ENCODE data around the gene UAP1. TPM values are rescaled to one million over a fixed set of nuclear protein-coding genes. Genes with fewer than 3 reads are reported as not detected.

The UAP1 gene
- total RNA-seq, 1 experiment from 2014 or later = 137 TPM

DNA sequence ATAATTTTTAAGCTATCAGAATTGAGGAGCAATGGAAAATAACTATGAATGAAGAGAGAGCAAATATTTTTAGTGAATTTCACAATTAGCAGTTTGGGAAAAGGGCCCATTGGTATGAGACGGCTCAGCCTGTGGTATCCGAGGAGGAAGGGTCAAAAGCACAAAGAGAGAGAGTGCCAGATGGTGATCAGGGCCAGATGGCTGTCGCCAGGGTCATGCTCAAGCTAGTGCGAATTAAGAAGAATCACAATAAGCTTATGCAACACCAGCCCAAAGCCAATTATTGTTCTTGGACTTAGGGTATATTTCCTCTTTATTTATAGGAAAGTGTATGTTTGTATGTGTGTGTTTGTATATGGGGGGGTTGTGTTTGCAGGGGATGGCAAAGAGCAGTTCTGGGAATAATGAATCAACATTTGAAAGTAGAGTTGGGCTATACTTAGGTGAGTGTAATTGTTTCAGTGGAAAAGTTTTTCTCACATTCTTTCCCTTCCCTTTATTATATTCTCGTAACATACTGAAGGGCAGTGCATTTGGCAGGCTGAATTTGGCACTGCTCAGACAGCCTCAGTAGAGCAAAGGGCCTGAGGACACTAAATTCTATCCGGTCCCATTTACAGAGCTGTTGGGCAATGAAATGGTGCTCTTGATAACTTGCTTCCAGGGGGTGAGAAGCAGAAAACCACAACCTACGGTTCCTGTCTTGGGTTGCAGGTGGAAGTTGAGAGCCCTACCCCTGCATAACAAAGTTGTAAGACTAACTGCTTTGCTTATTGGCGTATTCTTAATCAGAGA is 51.3 kb downstream of the UAP1 start:
- DNase-seq (ENCODE audit: low read depth) = no peak

DNA sequence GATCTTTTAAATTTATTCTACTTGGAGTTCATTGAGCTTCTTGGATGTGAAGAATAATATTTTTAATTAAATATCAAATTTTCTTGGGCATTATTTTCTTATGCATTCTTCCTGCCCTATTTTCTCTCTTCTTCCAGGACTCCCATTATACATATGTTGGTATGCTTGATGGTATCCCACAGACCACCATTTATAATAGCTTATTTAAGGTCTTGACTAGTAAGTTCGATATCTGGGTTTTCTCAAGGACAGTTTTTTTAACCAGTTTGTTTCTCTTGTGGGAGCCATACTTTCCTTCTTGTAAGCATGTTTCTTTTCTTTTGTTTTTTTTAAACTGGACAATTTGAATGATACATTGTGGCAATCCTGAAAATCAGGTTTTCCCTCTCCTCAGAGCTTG is 55.3 kb downstream of the UAP1 start:
- no peak for DNase-seq (ENCODE audit: low read depth)

DNA sequence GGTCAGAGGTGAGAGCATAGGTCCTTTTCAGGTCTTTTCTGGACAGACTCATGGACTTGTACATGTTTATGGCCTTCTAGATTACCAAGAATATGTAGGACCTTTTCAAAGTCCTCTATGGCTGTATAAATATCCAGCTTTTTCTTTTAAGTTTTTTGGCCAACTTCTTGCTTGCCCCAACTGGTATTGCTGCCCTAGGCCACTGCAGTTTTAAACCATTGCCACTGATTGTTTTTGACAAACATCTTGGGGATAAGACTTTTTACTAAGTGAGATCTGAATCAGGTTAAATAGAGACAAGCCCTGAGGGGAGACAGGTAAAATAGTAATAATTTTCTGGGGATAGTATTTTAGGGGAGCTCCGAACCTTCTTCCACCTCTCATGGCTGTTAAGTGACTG is 56.0 kb downstream of the UAP1 start:
- DNase-seq (ENCODE audit: low read depth) = no peak

DNA sequence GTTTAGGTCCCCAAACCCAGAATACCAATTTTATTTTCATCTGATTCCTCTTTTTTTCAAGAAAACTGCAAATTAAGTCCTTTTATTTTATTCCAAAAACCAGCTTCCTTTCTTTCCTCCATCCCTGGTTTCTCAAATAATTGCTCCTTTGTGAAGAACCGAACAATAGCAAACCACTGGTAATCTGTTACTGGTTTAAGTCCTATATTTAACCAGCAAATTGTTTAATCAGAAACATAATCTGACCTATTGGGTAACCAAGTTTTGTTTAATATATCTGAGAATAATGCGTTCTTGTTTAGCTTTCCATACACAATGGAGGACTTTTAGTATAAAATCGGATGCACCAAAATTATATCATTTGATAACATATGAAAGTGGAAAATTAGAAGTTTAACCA is 57.6 kb downstream of the UAP1 start:
- DNase-seq (ENCODE audit: low read depth) = no peak

DNA sequence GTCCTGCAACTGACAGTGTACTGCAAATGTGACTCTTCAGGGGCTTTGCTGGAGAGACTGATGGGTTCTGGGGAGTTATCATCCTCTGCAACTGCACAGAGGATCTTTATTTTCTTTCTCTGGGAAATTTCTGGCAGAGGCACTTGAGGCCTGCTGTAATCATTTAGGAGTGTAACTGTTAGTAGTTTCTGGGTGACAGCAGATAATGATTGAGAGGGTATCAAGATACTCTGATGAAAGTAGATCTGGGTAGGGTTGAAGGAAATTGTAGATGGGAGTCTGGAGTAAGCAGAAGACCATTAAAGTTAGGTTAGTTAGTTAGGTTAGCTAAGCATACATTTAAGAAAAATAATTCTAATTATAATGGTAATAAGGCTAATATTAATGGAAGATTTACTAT is 59.7 kb downstream of the UAP1 start:
- no peak for DNase-seq (ENCODE audit: low read depth)

DNA sequence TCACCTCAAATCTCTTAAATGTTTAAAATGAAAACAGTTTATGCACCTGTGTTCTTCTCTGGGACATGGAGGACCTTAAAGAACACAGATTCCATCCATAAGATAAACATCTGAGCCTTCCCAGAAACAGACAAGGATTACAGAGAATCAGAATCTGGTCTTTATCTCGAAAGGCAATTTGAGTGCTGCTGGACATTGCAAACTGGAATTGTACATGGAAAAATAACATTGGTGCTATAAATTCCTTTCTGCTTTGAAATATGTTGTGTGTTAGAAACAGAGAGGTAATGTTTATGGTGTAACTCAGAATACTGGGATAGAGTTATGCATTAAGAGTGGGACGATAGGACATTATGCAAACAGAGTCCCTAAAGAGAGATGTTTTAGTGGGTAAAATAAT is 64.2 kb downstream of the UAP1 start:
- DNase-seq (ENCODE audit: low read depth) = no peak

DNA sequence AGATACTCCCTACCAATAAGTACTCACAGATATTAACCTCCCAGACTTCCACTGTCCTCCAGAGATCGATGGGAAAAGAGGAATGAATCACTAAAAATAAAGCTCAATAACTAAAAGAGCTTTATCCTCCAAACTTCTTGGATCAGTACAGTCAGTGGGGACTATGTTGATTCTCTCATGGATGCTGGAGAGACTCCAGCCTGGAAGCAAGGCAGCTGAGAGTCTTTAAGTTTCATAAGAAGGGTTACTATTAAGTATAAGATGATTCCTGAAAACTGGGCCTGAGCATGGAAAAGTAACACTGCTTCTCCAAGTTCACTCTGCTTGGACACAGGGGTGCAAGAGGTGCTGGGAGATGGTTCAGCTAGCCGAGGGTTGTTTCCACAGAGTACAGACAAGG is 64.6 kb downstream of the UAP1 start:
- no peak for DNase-seq (ENCODE audit: low read depth)

DNA sequence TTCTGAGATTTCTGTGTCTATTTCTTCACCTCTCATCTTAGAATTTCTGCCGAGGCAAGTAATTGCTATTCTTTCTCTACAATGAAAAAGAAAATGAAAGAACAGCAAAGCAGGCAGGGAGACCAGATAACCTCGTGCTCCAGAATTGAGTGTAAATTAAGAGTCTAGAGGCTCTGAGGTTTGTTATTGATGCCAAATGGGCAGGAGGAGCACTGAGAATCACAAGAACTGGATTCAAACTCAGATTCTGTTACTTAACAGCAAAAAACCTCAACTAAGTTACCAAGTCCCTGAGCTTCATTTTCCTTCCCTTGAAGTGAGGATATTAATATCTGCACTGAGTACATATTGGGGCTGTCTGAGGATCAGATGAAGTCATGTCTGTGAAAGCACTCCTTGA is 65.2 kb downstream of the UAP1 start:
- DNase-seq (ENCODE audit: low read depth) = no peak

DNA sequence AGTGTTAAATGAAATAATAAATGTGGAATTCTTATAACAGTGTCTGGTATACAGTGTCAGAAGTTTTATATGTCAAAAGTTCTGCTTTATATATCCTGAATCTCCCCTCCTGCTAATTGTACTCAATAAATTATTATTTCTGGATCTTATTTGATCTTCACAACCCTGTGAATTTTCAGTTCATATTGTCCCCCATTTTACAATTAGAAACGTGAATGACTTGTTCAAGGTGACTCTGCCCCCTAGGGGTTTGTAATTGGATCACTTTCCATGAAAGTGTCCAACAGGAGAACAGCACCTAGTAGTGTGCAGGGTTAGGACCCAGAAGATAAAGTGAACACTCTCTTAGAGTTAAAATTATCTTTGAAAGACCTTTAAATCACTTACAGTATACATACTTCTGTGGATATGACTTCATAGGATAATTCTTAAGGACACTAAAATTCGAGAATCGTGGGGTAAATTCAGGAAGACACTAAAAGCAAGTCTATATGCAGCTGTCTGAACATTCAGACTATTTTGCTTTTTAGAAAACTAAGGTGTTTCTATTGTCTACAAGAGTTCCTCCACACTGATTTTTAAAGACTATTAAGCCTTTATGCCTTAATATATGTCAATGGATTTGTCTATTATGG is 66.3 kb downstream of the UAP1 start:
- peak; percentile 57 for DNase-seq (ENCODE audit: low read depth)

DNA sequence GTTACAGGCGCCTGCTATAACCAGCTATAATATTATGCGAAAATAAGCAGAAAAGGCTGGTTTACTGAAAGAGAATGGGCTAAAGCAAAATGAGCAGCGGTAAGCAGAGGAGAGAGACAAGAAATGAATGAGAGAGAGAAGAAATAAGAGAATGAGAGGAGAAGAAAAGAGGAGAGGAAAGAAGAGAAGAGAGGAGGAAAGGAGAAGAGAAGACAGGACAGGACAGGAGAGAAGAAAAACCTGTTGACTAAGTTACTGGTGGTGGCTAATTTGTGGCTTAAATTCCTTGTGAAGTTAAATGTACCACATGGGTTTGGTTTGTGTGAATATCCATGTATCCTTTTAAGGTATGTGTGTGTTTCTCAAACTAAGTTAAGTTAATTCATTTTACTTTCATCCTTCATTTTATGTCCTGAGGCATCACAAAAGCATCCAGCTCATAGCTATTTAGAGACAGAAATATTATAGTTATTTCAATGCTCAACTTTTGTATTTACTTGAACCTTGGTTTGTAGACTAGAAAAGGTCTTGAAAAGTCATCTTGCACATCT is 67.6 kb downstream of the UAP1 start:
- peak; percentile 25 for DNase-seq (ENCODE audit: low read depth)

DNA sequence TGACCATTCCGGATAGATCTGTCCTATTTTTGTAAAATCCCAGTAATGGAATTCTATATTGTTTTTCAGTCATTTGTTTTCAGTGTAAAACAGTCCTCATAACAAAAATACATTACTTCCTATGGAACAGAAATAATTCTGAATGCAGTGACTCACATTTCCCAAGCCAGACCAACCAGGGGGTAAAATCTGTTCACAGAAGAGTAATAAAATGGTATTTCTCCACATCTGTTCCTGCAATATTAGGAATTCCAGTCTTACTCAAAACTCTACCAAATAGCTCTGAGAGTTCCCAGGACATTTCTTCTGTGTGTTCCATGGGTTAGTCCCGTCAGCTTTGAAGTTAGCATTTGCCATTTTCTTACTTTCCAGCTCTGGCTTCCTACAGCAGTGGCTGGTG is 68.1 kb downstream of the UAP1 start:
- DNase-seq (ENCODE audit: low read depth) = peak; percentile 44

DNA sequence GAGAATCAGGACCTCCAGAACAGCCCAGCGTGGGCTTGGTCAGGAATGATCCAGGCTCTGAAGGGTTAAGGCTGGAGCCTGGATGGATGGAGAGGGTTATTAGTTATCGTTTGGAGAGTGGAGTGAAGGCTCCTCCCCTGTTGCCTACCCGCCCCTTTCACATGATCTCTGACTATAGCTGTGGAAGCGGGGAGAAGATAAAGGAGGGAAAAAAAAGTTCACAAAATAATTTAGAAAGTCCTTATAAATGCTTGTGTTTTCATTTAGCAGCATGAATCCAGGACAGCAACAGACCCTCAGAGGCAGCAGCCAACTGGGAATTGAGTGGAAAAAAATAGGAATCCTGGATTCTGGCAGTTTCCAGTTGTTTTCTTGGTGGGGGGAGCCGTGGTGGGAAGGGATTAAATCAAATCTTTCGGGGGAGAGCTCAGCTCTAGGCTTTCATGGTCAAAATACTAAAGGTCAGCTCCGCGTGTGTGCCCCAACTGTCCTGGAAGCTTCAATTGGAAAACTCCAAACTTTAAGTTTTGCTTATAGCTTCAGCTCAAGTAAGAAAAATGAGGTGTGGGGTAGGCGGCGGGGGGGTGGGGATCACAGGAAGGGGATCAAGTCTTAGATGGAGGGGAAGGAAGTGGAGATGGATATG is 70.1 kb downstream of the UAP1 start:
- peak; percentile 27 for DNase-seq (ENCODE audit: low read depth)

DNA sequence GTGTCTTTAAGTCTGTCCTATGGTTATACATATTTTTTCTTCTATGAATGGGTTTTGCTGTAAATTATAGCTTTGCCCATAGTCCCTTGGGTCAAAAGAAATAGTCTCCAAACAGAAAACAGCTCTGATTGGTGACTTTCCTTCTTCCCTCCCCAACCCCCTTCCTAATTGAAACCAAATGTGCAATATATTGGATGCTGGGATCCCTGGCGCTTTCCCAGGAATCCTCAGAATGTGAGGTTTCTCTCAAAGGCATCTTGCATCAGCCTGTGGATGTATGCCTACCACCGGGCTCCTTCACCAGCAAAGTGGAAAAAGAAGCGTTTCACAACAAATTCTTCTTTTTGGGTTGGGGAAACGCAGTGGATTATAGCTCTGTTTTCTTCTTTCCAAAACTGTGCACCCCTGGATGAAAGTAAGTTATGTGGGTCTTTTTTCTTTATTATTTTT is 70.7 kb downstream of the UAP1 start, which contains the start of gene DDR2:
DDR2 (plus strand) TSS at position 248 of the 450 bp plus-strand sequence. CDS start 86,600 bp downstream, outside the sequence.
- DNase-seq (ENCODE audit: low read depth) = peak; percentile 91

DNA sequence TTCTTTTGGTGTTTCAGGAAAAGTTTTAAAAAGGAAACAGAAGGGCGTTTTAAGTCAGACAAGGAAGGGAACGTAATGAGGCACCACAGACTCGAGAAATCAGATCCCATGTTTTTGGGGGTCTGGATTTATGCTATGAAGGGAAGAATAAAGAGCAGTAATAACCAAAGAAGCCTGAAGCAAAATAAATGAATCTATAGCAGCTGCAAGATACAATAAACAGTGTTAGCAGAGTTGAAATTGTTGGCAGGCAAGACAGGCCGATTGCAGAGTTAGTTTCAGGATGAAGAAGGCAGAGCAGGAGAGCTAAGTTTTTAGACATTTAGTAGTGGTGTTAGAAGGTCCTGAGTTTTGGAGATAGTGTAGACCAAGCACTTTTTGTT is 71.2 kb downstream of the UAP1 start:
- peak; percentile 52 for DNase-seq (ENCODE audit: low read depth)

DNA sequence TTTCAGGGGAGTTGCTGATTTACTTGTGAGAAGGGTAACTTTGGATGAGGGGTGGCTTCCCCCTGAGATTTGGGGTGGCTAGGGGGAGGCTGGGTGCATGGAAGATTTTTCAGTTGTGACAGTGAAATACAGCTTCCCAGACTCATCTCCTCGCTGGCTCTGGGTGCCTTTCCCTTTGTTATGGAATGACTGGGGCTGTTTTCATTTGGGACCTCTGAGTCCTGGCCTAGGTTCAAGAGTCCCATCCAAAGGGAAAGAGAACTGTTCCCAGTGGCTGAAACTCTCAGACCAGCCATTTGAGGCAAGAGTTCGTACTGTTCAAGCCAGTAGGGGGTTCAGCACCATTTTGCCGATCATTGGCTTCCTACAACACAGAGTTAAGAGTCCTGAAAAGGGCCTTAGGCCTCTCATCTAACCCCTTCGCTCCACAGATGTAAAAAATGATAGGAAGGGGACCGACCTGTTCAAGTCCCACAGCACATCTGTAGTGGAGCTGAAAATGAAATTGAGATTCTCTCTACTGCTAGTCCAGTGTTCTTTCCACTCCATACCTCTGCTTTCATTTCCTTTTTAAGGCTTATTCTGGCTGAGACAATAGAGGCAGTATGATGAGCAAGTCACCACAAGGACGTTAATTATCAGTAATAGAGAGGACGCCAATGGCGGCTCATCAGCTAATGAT is 71.7 kb downstream of the UAP1 start:
- peak; percentile 63 for DNase-seq (ENCODE audit: low read depth)

DNA sequence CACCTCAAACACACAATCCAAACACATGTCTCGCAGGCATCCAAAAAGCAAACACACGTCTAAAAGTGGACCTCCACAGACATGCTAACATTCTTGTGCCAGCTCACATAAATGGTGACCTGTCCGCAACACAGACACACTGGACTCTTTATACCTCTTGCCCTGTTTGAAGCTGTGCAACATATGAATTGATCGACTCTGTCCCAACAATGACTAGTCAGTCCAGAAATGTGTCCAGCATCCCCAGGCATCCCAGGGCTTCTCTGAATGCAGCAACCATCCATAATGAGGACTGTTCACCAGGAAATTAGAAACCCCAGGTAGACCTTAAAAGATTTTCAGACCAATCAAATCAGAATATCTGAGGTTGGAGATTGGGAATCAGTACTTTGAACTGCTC is 73.9 kb downstream of the UAP1 start:
- no peak for DNase-seq (ENCODE audit: low read depth)

DNA sequence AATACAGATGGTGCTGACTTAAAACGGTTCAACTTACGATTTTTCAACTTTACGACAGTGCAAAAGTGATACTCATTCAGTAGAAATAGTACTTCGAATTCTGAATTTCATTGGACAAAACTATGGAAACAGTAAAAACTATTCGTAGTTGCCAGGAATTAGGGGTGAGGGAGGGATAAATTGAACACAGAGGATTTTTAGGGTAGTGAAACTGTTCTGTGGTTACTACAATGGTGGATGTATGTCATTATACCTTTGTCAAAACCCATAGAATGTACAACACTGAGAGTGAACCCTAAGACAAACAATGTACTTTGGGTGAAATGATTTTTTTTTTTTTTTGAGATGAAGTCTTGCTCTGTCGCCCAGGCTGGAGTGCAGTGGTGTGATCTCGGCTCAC is 78.2 kb downstream of the UAP1 start:
- no peak for DNase-seq (ENCODE audit: low read depth)

DNA sequence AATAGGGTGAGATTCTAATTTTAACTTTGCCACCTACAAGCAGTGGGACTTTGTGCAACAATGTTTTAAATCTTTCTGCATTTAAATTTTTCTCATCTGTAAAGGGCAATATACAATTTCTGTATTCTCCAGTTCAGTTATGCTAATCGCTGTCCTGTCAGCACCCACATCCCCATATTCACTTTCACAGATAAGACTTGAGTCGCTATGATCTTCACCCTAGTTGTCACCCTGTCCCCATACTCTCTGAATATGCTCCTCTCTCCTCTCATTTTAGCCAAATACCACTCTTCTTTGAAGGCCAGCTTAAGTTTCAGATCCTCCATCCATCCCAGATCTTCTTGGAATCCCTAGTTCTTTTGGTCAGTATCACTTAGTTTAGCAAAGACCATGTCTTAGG is 79.6 kb downstream of the UAP1 start:
- DNase-seq (ENCODE audit: low read depth) = no peak

DNA sequence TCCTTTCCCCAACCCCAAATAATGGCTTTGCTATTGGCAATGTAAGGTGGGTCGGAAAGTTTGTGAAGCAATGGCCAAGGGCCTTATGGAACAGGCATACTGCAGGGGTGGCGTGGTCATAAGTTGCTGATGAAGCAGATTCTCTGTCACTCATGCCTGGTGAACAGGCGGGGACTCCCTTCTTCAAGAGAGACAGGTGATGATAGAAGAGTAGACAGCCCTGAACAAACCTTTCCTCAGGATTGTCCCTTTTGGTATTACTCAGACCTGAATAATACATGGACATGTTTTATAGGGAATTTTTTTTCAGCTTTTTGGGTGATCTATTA is 83.4 kb downstream of the UAP1 start:
- DNase-seq (ENCODE audit: low read depth) = no peak

DNA sequence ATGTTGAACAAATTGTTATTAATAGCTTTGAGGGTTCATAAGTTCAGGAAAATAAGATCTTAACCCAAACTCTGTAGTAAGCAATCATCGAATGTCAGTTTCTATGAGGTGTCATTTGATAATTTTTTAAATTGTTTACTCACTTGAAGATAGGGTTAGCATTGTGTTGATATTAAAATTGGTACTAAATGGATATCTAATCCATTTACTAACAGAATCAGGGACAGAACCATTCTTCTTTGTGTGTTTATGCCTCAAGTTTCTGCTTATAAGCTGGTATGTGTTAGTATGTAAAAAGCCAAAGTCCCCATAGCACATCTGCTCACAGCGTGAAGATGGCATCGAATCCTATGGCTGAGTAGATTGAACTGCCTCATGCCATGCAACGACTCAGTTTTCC is 84.1 kb downstream of the UAP1 start:
- DNase-seq (ENCODE audit: low read depth) = no peak

DNA sequence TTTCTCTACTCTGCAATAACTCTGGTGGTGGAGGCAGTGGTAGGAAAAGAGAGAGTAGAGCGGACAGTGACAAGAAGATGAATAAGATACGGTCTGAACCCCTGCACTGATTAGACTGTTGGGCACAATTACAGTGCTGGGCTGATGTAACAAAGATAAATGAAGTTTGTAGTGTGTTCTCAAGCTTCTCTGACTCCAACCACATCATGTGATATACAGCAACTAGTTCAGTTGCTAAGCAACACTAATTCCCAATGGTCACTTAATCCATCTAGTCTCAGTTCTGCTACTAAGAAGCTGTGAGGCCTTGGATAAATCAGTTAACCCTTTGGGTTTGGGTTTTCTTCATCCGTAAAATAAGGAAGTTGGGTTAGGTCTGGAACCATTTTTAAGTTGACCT is 88.1 kb downstream of the UAP1 start:
- no peak for DNase-seq (ENCODE audit: low read depth)

Measured in M059J (cell line).